ENCODE measurements around the gene MTMR2. TPM values are rescaled to one million over a fixed set of nuclear protein-coding genes. Genes with fewer than 3 reads are reported as not detected.
"Not testable (repeated sequence)": the region's sequence is repeated elsewhere in the genome, so short reads cannot be mapped to it uniquely, and the experiment has no call there.

MTMR2 gene
- total RNA-seq, 1 donor from 2014 or later = 37.5 TPM

GRCh38 chr11:95884802-95885201 is 39.1 kb downstream of the MTMR2 start:
- no peak for DNase-seq (ENCODE audit: low spot score)

DNA sequence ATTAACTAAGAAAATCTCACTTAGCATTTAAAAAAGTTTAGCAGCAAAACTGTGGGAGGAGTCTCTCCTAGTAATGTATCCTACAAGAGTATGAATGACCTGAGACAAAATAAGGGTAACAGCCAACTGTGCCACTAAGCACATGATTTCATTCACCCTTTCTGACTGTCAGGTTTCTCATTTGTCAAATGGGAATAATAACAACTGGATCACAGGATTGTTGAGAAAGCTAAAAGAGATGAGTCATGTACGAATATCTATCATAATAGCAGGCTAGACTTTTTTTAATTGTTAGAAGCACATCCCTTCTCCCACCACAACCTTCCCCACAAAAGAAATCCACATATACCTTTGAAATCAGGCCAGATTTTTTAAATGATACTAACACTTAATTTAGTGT is 39.5 kb downstream of the MTMR2 start:
- DNase-seq (ENCODE audit: low spot score) = no peak

DNA sequence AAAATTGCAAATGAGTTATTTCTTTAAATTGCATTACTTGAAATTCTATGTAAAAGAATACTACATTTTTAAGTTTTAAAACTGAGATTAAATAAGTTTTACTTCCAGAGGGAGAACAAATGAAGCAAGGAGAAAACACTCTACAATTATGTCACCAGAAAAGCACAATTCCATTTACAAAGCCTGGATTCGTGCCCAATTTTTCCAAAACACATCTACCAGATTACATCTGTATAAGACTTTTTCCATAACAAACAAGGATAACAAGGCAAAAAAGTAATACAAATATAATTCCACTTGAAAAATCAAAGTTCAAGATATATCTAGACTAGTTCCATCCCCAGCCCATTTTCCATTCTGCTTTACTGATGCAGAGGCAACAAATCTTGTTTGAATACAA is 40.5 kb downstream of the MTMR2 start:
- no peak for DNase-seq (ENCODE audit: low spot score)

DNA sequence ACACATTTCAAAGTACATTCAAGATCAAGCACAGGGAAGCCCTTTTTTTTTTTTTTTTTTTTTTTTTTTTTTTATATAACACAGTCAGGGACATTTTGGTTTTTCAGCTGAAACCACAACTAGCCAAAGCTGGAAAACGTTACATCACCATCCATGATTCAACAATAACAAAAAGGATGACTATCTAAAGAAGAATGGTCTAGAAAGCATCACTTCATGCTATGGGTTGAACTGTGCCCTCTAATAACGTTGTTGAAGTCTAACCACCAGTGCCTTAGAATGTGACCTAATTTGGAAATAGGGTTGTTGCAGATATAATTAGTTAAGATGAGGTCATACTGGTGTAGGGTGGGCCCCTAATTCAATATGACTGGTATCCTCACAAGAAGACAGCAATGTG is 46.6 kb downstream of the MTMR2 start:
- no peak for DNase-seq (ENCODE audit: low spot score)

DNA sequence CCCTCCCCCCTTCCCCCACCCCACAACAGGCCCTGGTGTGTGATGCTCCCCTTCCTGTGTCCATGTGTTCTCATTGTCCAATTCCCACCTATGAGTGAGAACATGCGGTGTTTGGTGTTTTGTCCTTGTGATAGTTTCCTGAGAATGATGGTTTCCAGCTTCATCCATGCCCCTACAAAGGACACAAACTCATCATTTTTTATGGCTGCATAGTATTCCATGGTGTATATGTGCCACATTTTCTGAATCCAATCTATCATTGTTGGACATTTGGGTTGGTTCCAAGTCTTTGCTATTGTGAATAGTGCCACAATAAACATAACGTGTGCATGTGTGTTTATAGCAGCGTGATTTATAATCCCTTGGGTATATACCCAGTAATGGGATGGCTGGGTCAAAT is 53.0 kb downstream of the MTMR2 start:
- DNase-seq (ENCODE audit: low spot score) = not testable (repeated sequence)

DNA sequence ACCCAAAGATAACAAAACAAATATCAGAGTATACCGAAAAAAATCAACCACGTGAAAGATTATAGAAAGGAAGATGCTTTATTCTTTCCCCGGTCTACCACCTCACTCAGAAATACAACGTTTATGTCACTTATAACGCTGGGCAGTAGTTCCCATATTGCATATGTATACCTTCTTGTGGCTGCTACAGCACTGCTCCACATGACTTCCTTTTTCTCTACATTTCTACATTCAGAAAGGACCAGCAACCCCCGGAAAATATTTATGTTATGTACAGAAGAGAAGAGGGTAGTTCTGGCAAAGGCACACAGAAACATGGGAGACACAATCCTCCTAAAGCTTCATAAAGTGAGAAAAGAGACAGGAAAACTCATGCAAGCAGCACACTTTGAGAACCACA is 56.8 kb downstream of the MTMR2 start:
- DNase-seq (ENCODE audit: low spot score) = no peak

DNA sequence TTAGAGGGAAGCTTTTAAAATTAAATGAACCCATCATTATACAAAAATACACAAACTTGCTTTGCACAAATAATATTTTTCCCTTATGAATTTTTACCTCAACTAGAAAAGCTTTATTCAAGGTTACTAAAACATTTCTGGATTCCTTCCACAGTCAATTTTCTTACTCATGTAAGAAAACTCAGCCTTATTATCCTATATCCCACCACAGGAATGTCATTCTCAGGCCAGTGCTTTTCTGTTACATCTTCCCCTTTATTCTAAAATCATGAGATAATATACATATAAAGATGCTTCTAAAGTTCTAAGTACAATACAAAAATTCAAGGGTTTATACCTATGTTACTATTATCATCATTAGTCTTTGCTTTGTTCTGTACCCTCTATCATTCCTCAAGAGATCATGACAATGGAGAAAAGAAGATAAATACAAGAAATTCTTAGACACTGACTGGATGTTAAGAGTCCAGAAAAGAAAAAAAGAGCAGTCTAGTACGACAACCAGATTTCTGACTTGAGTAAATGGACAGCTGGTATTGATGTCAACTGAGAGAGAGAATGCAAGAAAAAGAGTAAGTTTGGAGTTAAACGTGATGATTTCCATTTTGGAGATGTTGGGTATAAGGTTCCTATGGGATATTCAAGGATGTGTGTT is 60.3 kb downstream of the MTMR2 start:
- DNase-seq (ENCODE audit: low spot score) = no peak

DNA sequence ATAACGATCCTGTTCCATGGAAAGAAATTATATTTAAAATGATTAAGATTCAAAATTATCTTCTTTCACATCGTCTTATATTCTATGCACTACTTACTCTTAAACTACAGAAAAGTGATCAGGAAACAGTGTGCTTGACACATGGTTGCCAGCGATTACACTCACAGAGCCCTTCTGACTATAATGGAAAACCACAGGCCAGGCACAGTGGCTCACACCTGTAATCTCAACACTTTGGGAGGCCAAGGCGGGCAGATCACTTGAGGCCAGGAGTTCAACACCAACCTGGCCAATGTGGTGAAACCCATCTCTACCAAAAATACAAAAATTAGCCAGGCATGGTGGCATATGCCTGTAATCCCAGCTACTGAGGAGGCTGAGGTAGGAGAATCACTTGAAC is 63.9 kb downstream of the MTMR2 start:
- not testable (repeated sequence) for DNase-seq (ENCODE audit: low spot score)

DNA sequence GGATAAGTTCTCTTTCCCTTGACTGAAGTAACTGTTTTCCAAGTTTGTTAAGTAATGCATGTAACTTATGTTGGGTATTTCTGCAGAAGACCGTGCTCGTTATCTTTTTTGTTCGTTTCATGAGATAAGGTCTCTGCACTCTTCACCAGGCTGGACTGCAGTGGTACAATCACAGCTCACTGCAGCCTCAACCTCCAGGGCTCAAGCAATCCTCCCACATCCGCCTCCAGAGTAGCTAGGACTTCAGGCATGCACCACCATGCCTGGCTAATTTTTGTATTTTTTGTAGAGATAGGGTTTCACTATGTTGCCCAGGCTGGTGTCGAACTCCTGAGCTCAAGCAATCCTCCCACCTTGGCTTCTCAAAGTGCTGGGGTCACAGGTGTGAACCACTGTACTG is 69.5 kb downstream of the MTMR2 start:
- DNase-seq (ENCODE audit: low spot score) = not testable (repeated sequence)

- DNase-seq (ENCODE audit: low spot score) = no peak
Measured at GRCh38 chr11:95853862-95854261, 70.0 kb downstream of the MTMR2 start.

GRCh38 chr11:95853138-95853537 is 70.8 kb downstream of the MTMR2 start:
- DNase-seq (ENCODE audit: low spot score) = no peak

DNA sequence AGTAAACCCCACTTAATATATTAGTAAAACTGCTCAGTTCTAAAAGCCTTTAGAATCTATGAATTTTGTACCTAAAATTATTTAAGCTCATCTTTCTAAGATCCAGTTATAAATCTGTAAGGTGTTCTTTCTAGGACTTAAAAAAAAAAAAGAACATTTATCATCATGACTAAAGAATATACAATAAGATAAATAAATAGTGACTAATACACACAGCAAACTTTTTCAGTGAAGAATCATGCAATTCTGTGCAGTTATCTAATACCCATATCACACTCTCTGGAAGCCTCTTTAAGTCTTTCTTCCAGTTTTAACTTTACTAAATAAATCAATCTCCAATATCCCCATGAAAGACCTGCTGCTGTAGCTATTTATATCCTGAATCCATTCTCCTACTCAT is 73.8 kb downstream of the MTMR2 start:
- no peak for DNase-seq (ENCODE audit: low spot score)

DNA sequence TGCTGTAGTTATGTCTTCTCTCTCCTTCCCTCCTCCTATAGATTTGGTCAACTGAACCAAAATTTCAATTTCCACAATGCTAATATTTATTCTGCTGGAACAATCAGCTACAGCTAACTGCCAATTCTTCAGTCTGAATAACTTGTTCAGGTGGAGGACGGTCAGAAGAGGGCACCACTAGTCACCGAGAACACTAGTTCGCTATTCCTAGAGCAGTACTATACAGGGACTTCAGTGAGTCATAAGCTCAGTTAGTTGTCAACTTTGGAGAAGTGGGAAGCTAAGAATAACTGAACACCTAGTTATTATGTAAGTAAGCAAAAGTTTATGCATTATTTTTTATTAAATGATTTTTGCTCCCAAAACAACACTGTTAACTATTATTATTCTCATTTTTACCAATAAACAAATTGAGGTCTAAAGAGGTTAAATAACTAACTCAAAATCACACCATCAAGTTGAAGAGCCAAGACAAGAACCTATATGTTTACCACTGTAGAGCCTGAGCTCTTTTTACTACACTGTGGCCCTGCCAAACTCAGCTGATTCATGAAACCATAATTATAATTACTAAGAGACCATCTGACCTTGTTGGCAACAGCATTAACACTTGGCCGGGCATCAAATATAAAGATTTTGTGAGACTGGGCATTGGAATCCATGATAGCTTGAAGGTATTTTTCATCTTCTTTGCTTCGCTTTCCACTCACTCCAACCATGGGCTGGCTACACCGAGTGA is 74.7 kb downstream of the MTMR2 start:
- peak; percentile 45 for DNase-seq (ENCODE audit: low spot score)

GRCh38 chr11:95845167-95845566 is 78.7 kb downstream of the MTMR2 start:
- no peak for DNase-seq (ENCODE audit: low spot score)

DNA sequence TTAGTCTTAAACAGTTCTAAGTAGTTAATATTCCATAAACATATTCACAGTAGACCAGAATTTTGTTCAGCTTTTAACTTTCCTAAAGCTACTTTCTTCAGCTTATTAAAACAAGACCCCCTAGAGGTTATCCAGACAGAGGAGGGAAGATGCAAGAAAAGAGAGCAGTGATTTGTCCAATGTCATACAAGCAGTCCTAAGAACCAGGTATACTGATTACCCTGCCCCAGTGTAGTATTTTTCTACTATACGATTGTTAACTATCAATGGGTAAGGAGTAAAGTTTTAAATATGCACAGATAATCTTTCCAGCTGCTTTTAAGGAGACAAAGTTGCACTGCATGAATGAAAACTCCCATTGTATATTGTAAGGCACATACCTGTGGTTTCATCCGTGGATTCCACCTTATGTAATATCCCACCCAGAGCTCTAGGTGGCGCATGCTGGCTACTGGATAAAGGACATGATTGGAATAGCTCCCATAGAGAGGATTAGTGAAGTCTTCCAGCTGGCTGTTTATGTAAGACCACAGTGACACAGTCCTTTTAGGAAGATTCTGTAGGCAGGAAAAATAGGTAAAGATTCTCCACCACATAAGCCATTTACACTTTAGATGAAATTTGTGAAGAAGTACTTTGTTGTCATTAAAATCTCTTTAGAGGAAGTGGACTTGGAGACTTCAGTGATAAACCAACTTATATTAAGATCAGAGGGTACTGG is 88.0 kb downstream of the MTMR2 start:
- DNase-seq (ENCODE audit: low spot score) = peak; percentile 69

DNA sequence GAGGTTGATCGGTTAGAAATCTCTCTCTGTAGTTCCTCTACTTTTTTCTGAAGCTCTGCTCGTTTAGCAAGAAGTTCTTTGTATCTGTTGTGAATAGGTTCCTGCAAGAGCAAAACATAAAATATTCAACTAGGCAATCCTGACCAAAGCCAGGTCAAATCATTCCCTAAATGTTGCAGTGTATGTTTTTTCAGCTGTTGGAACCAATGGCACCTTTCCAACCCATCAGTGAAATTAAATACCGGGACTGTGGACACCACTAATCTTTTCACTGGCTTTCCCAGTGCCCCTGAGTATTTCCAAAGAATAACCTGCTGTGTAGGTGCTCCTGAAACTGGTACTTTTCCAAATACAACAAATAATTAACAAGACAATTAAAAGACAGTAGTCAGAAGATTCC is 88.6 kb downstream of the MTMR2 start:
- no peak for DNase-seq (ENCODE audit: low spot score)

DNA sequence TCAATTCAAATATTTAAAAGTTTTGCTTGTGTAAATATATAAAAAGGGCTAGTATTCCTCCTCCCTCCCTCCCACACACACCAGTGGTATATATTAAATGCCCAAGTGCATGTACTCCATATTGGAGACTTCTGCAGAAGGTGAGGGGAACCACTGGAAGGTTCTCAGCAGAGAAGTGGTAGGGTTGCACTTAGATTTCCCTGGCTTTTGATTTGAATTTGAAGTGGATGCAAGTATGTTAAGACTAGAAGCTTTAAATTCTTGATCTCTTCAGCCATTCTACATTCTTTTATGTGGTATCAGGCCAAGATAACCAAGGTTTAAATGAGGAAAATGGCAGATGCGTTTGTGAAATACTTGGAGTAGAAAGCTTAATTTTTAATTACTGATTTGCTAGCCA is 90.5 kb downstream of the MTMR2 start:
- DNase-seq (ENCODE audit: low spot score) = no peak

GRCh38 chr11:95832763-95833162 is 91.1 kb downstream of the MTMR2 start:
- no peak for DNase-seq (ENCODE audit: low spot score)

DNA sequence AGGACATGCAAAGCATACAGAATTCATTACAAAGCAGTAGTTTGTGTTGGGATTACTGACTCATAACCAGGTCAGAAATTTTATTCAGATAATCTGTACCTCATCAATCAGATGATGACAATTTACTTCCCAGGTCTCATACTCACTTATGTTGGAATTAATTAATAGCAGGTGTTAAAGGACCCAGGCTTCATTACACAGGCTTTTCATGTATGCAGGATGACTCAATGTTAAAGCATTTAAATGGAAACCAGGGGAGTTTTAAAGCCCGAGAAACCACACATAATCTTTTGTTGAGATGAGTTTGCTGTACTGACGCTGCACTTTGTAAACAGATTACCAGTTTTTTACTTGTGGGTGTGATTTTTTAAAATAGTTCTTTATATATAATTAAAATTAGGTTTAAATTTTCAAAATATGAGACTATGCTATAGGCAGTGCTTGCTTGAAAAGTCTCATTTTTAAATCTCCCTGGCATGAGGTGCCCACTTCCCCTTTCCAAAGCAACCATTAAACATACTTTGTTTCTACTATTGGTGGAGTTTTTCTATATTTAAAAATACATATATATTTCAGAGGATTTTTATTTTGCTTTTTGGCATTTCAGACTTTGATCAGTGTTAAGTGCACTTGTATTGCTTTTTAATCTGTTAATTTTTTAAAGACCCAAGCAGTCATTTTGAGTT is 92.6 kb downstream of the MTMR2 start:
- no peak for DNase-seq (ENCODE audit: low spot score)

- DNase-seq (ENCODE audit: low spot score) = no peak
Measured at GRCh38 chr11:95829580-95830259, 94.2 kb downstream of the MTMR2 start.

DNA sequence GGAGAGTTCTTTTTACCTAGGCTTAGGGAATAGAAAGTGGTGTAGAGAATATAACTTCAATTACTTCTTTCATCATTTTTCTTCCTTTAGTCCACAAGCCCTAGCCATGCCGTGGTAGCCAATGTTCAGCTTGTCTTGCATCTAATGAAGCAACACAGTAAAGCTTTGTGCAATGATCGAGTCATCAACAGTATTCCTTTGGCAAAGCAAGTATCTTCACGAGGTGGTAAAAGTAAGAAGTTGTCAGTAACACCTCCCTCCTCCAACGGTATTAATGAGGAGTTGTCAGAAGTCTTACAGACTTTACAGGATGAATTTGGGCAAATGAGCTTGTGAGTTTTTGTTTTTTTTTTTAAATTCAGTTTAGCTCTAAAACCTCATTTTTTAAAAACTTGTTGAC is 96.2 kb downstream of the MTMR2 start:
- no peak for DNase-seq (ENCODE audit: low spot score)

- no peak for DNase-seq (ENCODE audit: low spot score)
Measured at GRCh38 chr11:95821640-95822039, 102.3 kb downstream of the MTMR2 start.
